K562 (cell line): ENCODE results near the gene FMN1. TPM values are rescaled to one million over a fixed set of nuclear protein-coding genes. Genes with fewer than 3 reads are reported as not detected.

Experiments
- ATAC-seq: fragments of 200-7000 bp; cut with Tn5 transposase; 3 replicates; pipeline ENCODE4 v1.9.1; 2020; ENCODE audit warnings: moderate library complexity
- BruUV-seq: library from RNA; stranded (reverse); fragments of 400-500 nt; replicated peaks from 2 replicates; lab custom pipeline; 2021; lab: Mats Ljungman, UMichigan
- CTCF ChIA-PET: fragments of 300-600 bp; formaldehyde crosslinking; extraction: SDS; loops from one replicate; lab custom pipeline; 2021; ENCODE audit warnings: low intra/inter-chr PET ratio; lab: Yijun Ruan, JAX
- POLR2A ChIA-PET: fragments of 300-600, 350-650 bp; sonication (Branson Sonifier 250); formaldehyde crosslinking; extraction: SDS; loops from one replicate; lab custom pipeline; 2021; ENCODE audit warnings: antibody characterized with exemption, inconsistent platforms; lab: Yijun Ruan, JAX
- DNase-seq, 4 experiments: peaks; one replicate each; pipeline versions ENCODE4 v3.0.0 to v3.0.0-alpha.2; 2011 to 2018; ENCODE audit warnings: low spot score in 3 of 4, mixed read lengths in 3 of 4; ENCODE audit errors: extremely low read depth in 1 of 4
- FAIRE-seq: peaks from 2 replicates; lab custom pipeline; 2011; peaks lifted over from hg19 to GRCh38; lab: Jason Lieb, UNC
- H2AFZ ChIP-seq: 2 replicates; pipeline ENCODE4 v1.6.0; 2011; ENCODE audit warnings: low read depth, low read length, control low read depth, inconsistent platforms
- H3K27ac ChIP-seq: fragments of 200-600 bp; 3 replicates; pipeline ENCODE4 v1.8.0; 2011; ENCODE audit warnings: low read depth, mild to moderate bottlenecking, control low read depth, inconsistent platforms, low read length, moderate library complexity, mixed read lengths; ENCODE audit errors: extremely low read depth
- H3K27me3 ChIP-seq, 2 experiments: fragments of 300-600 bp in 1 of 2; 2 replicates in 1 of 2; 3 replicates in 1 of 2; pipeline versions ENCODE4 v1.6.0 to v1.8.0; 2011; ENCODE audit warnings: inconsistent platforms in 2 of 2, low read length in 2 of 2, mild to moderate bottlenecking in 1 of 2, mixed read lengths in 1 of 2, moderate library complexity in 1 of 2; ENCODE audit not compliant: control insufficient read depth in 2 of 2, insufficient read depth in 2 of 2
- H3K36me3 ChIP-seq: fragments of 300-600 bp; 3 replicates; pipeline ENCODE4 v1.8.0; 2011; ENCODE audit warnings: mild to moderate bottlenecking, low read length, inconsistent platforms; ENCODE audit not compliant: control insufficient read depth, insufficient read depth
- H3K4me1 ChIP-seq, 2 experiments: fragments of 200-600 bp in 1 of 2; replicated peaks in 1 of 2; 2 replicates in 1 of 2; 3 replicates in 1 of 2; pipeline versions ENCODE4 v1.5.1 to v1.8.0; 2011; ENCODE audit warnings: inconsistent platforms in 2 of 2, low read length in 2 of 2, mild to moderate bottlenecking in 1 of 2, mixed read lengths in 1 of 2, moderate library complexity in 1 of 2; ENCODE audit not compliant: control insufficient read depth in 2 of 2, insufficient read depth in 2 of 2
- H3K4me2 ChIP-seq: 2 replicates; pipeline ENCODE4 v1.6.1; 2011; ENCODE audit warnings: low read length, control low read depth, inconsistent platforms, mixed read lengths; ENCODE audit not compliant: insufficient read depth
- H3K4me3 ChIP-seq: fragments of 200-600 bp; sonication (generic), shearing (Covaris generic); 2 replicates; pipeline ENCODE4 v1.5.1; 2016; ENCODE audit warnings: control low read depth, inconsistent platforms
- H3K79me2 ChIP-seq: fragments of 200-600 bp; 3 replicates; pipeline ENCODE4 v1.8.0; 2011; ENCODE audit warnings: low read length, inconsistent platforms; ENCODE audit not compliant: control insufficient read depth, insufficient read depth
- H3K9ac ChIP-seq, 2 experiments: 2 replicates each; pipeline versions ENCODE4 v1.6.0 to v1.6.1; 2011; ENCODE audit warnings: low read depth in 2 of 2, low read length in 2 of 2, control low read depth in 1 of 2, inconsistent platforms in 1 of 2, mild to moderate bottlenecking in 1 of 2, mixed read lengths in 1 of 2; ENCODE audit not compliant: insufficient read depth in 1 of 2
- H3K9me1 ChIP-seq: one replicate; pipeline ENCODE4 v1.6.0; 2011; ENCODE audit warnings: inconsistent platforms, mild to moderate bottlenecking, low read length, moderate library complexity; ENCODE audit not compliant: control insufficient read depth, insufficient read depth
- H3K9me3 ChIP-seq: replicated peaks from 2 replicates; pipeline ENCODE4 v1.5.1; 2011; ENCODE audit warnings: low read depth, low read length, inconsistent platforms; ENCODE audit not compliant: control insufficient read depth, insufficient read depth
- H4K20me1 ChIP-seq: replicated peaks from 2 replicates; pipeline ENCODE4 v1.6.1; 2011; ENCODE audit warnings: low read length, inconsistent platforms, mixed read lengths; ENCODE audit not compliant: control insufficient read depth, insufficient read depth
- MCM5 ChIP-seq: fragments of 450-650 bp; IDR thresholded peaks from 2 replicates; pipeline ENCODE4 v1.6.1; 2016; ENCODE audit warnings: low read depth
- RBM34 ChIP-seq: fragments of 200-400 bp; formaldehyde crosslinking; IDR thresholded peaks from 2 replicates; pipeline ENCODE4 v1.6.1; 2018; ENCODE audit warnings: low read length, borderline replicate concordance; ENCODE audit not compliant: insufficient read depth
- RNF2 ChIP-seq: sonication (generic); IDR thresholded peaks from 2 replicates; pipeline ENCODE4 v1.6.1; 2016
- SMARCC2 ChIP-seq: fragments of 450-650 bp; IDR thresholded peaks from 2 replicates; pipeline ENCODE4 v1.6.1; 2017; ENCODE audit warnings: antibody characterized with exemption, moderate library complexity, mild to moderate bottlenecking, low read depth
- TCF3 ChIP-seq: sonication (generic); formaldehyde crosslinking; IDR thresholded peaks from 2 replicates; pipeline ENCODE4 v1.4.0; 2020; ENCODE audit warnings: mild to moderate bottlenecking, missing genetic modification reagents
- ZNF143 ChIP-seq: sonication (generic); formaldehyde crosslinking; IDR thresholded peaks from 2 replicates; pipeline ENCODE4 v1.9.0; 2022; ENCODE audit warnings: mild to moderate bottlenecking, missing genetic modification reagents
- WGBS: fragments of 100-300 bp; shearing (Covaris generic); methylation state at CpG from one replicate; pipeline ENCODE4 v1.1.6; 2016; ENCODE audit warnings: low coverage, mixed read lengths; ENCODE audit not compliant: insufficient coverage; ENCODE audit errors: missing lambda C conversion rate; 5-methylcytosine and 5-hydroxymethylcytosine counted together
- in situ Hi-C: fragments of 300-500 bp; cut with MboI; formaldehyde crosslinking; loops from 4 replicates; pipeline ENCODE4 v1.15.0; 2018; ENCODE audit warnings: inconsistent platforms, mixed read lengths
- intact Hi-C: fragments of 100-400 bp; cut with micrococcal nuclease; formaldehyde crosslinking; loops from 2 replicates; pipeline ENCODE4 v1.14.2; 2022
- polyA plus RNA-seq, 8 experiments: library from polyadenylated mRNA; depleted of rRNA in 4 of 8; stranded (reverse) in 5 of 8; unstranded in 3 of 8; fragments of >200 nt; fragmentation: Nextera tagmentation in 2 of 8; fragmentation: Illumina TruSeq in 1 of 8; extraction: Ambion mirVana in 2 of 8; extraction: Trizol in 1 of 8; gene quantifications; 2 replicates each; pipeline versions ENCODE4 v1.2.1 to v1.2.3, GENCODE V29; 2011 to 2014; ENCODE audit warnings: inconsistent platforms in 1 of 8, missing spikeins in 1 of 8
- total RNA-seq, 7 experiments: library from RNA; depleted of rRNA in 6 of 7; stranded (reverse); fragments of >200 nt in 6 of 7; fragmentation: Illumina TruSeq in 2 of 7; extraction: Trizol in 2 of 7; gene quantifications; 2 replicates each; pipeline versions ENCODE4 v1.2.1 to v1.2.3, GENCODE V29; 2011 to 2021; ENCODE audit warnings: low replicate concordance in 1 of 7
- TF ChIP-seq, protein P1 (sequence below): sonication (generic); formaldehyde crosslinking; IDR thresholded peaks from 2 replicates; pipeline ENCODE4 v1.8.0; 2022; ENCODE audit warnings: mild to moderate bottlenecking, missing genetic modification reagents

Gene FMN1
- total and polyA plus RNA-seq, 9 of the 15 experiments (the other 6 are each of a cell fraction or from before 2014, with no cell fraction given) = 0.03 to 0.07 (median 0.04) TPM; not detected in 6

GRCh38 chr15:33157371-33158037 is 37.0 kb downstream of the FMN1 start:
- Histone ChIP-seq H3K36me3 (no peaks in the 10 kb centered on the region), H2AFZ (no peak overlapping the region), H3K9me3 (no peaks in the 10 kb centered on the region), H3K9ac (no peak overlapping the region), H3K4me1 (no peaks in the 10 kb centered on the region), H3K4me2 (no peak overlapping the region), H3K27ac (no peak overlapping the region), H4K20me1 (no peaks in the 10 kb centered on the region), H3K9me1 (peaks cover 2% of the 10 kb centered on the region), H3K27me3 (peaks cover 4 to 17% of the 10 kb centered on the region in 2 experiments; a peak in 3 of 5 replicates), H3K4me3 (no peak overlapping the region), H3K79me2 (no peaks in the 10 kb centered on the region)
- POLR2A ChIA-PET = no interaction called here
- WGBS = 0% methylated on average over 6 of the region's 6 CpGs
- intact Hi-C loops (no loop called here), in situ Hi-C loops (no loop called here)
- ATAC-seq (no peak), FAIRE-seq (no peak), DNase-seq (no peak)
- no TSS peak for BruUV-seq
- TF ChIP-seq, protein P1, sequence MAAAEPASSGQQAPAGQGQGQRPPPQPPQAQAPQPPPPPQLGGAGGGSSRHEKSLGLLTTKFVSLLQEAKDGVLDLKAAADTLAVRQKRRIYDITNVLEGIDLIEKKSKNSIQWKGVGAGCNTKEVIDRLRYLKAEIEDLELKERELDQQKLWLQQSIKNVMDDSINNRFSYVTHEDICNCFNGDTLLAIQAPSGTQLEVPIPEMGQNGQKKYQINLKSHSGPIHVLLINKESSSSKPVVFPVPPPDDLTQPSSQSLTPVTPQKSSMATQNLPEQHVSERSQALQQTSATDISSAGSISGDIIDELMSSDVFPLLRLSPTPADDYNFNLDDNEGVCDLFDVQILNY (CRISPR knock-in tag) = no peak
- TF ChIP-seq ZNF143 (CRISPR knock-in tag) = no peak
- TF ChIP-seq RBM34 = no peak
- TF ChIP-seq MCM5 = no peak
- TF ChIP-seq RNF2 = no peak
- TF ChIP-seq TCF3 (CRISPR knock-in tag) = no peak
- TF ChIP-seq SMARCC2 = no peak
- CTCF ChIA-PET = no interaction called here
